HG03565 (cell line): ENCODE results near the gene ACOT13.
"Not testable (repeated sequence)": the region's sequence is repeated elsewhere in the genome, so short reads cannot be mapped to it uniquely, and the experiment has no call there.

Experiments used
- ATAC-seq: cut with Tn5 transposase; IDR thresholded peaks from one replicate; pipeline ENCODE4 v1.9.1; 2021; ENCODE audit warnings: mild to moderate bottlenecking, moderate library complexity; ENCODE audit not compliant: unreplicated experiment

Gene ACOT13

DNA sequence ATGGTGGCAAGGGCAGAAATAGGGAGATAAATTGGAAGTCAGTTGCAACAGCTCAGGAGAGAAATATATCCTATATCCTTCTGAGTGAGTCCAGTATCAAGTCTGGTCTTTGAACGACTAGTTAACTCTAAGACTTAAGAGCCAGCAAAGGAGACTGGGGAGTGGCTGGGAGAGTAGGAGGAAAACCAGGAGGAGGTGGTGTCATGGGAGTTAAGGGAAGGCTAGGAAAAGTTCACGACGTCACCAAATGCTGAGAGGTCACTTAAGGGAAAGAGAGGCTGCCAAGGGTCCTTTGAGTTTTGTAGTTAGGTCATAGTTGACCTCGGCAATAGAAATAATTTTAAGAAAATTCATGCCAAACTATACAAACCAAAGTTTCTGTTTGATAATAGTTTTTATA, 25.1 kb downstream of the ACOT13 start:
- ATAC-seq = no peak

GRCh38 chr6:24692415-24692814, 25.5 kb downstream of the ACOT13 start:
- ATAC-seq = no peak

GRCh38 chr6:24692848-24693592, 26.1 kb downstream of the ACOT13 start:
- no peak for ATAC-seq

GRCh38 chr6:24694198-24694597, 27.3 kb downstream of the ACOT13 start:
- no peak for ATAC-seq

- ATAC-seq = peak; percentile 53
Measured at GRCh38 chr6:24695635-24696034, 28.8 kb downstream of the ACOT13 start.

DNA sequence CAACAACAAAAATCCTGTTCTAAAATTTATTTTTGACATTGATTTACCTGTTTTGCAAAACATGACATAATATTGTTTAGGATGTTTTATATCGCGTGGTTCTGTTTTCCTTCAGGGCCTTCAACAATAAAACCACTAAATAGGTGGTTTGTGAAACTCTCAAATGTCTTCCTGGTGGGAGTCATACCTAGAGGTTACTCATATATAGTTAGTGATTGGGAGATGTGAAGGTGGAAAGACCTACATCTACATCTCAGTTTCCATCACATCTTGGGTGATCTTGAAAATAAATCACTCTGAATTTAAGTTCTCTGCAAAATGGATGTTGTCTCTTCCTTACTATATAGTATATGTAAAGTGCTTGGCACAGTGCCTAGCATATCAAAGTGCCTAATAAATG, 29.2 kb downstream of the ACOT13 start:
- ATAC-seq = no peak

GRCh38 chr6:24699521-24700359, 32.9 kb downstream of the ACOT13 start:
- ATAC-seq = no peak

- ATAC-seq = no peak
Measured at GRCh38 chr6:24702720-24703282, 35.9 kb downstream of the ACOT13 start.

DNA sequence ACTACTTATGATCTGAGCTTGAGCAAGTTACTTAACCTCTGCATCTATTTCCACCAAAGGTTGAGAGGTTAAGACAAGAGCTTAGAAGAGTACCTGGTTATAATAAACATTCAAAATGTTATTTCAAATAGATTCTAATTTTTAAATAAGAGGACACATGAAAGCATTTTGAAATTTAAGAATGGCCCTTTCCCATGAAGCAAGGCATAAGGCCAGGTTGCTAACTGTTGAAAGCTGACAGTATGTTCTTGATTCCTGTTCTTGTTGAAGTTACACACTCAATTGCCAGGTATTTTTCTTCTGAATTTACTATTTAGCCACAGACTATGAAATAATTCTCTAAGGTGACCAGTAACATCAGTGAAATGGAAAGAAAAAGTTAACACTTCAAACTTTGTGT, 37.6 kb downstream of the ACOT13 start:
- no peak for ATAC-seq

DNA sequence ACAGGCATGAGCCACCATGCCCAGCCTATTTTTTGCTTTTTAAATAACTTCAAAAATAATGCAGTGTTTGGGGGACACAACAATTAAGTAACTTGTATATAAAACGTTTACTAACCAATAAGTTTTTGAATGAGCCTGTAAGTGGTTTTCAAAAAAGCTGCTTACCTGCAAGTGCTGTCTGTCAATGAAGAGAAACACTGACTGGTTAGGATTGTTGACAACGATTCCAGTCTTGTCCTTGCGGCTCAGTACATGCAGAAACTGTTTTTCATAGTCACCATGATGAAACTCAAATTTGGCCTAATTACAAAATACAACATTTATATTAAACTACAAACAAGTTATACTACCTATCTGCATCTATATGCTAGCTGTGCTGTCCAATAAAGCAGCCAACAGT, 41.7 kb downstream of the ACOT13 start:
- ATAC-seq = no peak

- no peak for ATAC-seq
Measured at GRCh38 chr6:24709014-24709711, 42.3 kb downstream of the ACOT13 start.

DNA sequence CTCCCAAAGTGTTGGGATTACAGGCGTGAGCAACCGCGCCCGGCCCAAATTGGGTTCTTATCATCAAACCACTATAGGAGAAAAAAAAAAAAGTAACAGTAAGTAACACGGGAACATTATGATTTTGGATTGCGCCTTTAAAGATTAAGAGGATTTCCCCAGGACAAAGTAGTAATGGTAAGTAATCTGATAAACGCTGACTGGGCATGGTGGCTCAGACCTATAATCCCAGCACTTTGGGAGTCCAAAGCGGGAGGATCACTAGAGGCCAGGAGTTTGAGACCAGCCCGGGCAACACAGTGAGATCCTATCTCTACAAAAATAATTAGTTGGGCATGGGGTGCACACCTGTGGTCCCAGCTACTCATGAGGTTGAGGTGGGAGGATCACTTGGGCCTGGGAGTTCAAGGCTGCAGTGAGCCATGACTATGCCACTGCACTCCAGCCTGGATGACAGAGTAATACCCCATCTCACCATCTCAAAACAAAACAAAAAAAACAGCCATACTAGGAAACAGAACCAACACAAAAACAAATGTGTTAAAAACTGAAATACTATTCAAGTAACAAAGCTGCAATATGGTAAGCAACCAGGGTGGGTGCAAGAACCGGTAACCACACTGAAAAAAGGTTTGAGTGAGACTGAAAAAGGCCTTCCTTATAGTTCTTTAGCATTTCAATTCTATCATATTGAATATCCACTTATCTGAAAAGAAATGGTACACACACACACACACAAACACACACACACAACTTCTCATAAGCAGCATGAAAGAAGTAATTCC, 43.8 kb downstream of the ACOT13 start:
- ATAC-seq = no peak

DNA sequence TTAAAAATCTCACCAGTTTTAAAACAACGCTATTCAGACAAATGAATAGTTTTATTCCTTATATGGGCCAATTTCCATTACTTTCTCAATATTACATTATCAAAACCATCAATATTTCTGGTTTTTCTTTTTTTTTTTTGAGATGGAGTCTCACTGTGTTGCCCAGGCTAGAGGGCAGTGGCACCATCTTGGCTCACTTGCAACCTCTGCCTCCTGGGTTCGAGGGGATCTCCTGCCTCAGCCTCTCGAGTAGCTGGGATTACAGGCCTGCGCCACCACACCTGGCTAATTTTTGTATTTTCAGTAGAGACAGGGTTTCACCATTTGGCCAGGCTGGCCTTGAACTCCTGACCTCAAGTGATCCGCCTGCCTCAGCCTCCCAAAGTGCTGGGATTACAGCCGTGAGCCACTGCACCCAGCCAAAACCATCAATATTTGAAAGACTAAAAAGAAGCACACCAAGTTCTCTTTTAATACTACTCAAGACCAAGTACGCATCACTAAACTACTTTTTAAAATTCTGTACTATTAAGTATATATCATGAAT, 49.8 kb downstream of the ACOT13 start:
- ATAC-seq = not testable (repeated sequence)

DNA sequence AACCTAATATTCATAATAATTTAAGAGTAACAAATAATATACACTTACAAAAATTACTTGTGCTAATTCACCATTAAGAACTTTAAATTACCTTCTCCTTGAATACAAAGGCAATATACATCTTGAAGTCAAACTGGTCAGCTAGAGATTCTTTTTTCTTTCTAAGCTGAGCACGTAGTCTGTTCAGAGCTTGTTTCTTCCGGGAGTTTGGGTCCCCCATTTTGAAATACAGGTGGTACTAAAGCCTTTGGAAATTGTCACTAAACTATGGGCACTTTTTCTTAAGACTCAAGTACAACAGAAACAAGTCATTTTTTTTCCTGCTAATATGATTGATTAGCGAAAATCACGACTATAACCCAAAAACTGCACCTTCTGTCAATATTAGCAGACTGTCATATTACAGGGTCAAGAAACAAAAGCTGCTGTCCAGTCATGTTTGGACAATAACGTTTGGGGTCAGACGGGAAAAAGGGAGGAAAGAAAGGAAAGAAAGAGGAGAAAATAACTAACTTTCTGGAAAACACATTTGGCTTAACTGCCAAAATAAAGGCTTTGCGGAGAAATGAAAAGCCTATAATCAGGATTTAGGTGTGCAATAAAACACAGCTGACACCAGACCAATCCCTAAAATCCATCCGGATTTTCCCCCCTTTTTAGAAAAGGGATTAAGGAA, 51.7 kb downstream of the ACOT13 start:
- no peak for ATAC-seq

DNA sequence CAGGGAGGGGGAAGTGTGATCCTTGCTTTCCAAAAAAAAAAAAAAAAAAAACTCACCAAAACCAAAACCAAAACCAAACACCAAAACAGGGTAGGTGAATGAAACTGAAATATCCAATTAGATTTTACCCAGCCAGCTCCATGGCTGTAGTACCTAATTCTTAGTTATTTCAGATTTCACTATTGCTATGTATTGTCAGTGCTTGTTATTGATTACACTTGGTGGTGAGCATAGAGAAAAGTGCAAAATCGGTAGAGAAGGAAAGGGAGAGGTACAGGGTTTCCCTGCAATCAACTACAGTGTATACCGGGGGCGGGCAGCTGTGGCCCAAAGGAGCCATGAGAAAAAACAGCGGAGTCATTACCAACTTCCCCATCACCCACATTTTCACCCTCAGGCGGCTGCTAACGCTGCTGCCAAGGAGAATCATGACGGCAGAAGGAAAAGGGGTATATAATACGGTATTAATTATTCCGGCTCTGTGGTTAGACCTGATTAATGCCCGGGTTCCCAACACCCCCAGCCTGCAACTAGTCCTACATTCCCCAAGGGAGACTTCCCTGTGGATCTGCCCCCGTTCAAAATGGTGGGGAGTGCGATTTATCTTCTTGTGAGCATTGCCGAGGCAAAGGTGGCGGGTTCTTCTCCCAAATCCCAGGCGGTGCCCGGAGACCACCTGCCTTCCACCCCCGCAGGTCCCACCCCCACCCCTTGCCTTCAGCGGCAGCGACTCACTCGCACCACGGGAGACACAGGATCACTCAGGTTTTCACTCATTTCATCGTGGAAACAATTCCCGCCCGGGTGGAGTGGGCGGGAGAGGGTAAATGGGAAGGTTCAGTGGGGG, 52.5 kb downstream of the ACOT13 start, which contains the start of gene C6orf62:
Gene C6orf62 (minus strand): TSS at position 30 of the 847 bp plus-strand sequence. CDS start 486 bp downstream, outside the sequence.
- peak; percentile 7 for ATAC-seq

- ATAC-seq = no peak
Measured at GRCh38 chr6:24720131-24720603, 53.3 kb downstream of the ACOT13 start.

DNA sequence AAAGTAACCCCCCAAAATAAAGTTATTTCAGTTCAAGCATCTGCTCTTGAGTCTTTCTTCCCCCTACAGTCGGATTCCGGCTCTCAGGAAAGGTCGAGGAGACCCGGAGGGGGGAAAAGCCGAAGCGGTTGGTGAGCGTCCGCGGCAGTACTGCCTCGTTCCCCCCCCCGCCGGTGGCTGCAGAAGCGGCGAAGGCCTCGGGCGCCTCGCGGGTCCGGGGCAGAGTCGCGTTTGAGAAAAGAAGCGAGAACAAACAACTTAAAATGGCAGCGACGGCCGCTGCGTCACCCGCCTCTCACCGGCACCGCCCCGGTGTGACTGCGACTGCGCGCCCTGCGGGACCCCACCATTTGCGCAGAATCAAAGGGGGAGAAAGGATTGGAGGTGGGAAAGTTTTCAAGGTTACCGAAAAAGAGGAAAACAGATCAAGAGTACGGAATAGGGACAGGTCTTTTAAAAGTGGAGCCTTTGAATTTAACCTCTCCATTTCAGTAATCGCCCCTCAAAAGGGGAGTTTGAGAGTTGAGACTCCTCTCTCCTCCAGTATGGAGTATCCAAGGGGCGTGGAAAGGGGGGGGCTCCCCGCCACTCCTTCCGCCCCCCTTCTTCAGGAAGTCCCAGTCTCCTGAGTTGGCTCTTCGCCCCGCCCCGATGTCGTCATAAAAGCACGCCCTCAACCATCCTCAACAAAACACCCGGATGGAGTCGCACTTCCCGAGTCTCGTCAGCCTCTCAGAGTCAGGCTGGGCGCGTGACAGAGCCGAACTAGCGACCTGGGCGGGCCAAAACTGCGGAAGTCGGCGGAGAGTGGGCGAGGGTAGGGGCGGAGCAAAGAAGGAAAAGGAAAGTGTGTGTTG, 54.0 kb downstream of the ACOT13 start:
- peak; percentile 69 for ATAC-seq
